Stimulated activated CD8-positive, alpha-beta memory T cell treated with anti-CD3 and anti-CD28 coated beads, Interleukin-15, amount 100 ng/mL, for 48 hours (primary cell): ENCODE measurements around the gene ICAM5.
"Not testable (repeated sequence)": the region's sequence is repeated elsewhere in the genome, so short reads cannot be mapped to it uniquely, and the experiment has no call there.

Experiments
- DNase-seq, 2 donors: peaks; one replicate each; pipeline ENCODE4 v3.0.0-alpha.2; 2020; ENCODE audit warnings: low read depth in 2 of 2

ICAM5 gene

GRCh38 chr19:10318807-10319682 lies 29.3 kb downstream of the ICAM5 start:
- DNase-seq = no peak

- no peak for DNase-seq
Measured at GRCh38 chr19:10320602-10321416, 31.1 kb downstream of the ICAM5 start.

- DNase-seq = no peak
Measured at GRCh38 chr19:10321417-10321797, 31.7 kb downstream of the ICAM5 start.

GRCh38 chr19:10321874-10322835 lies 32.4 kb downstream of the ICAM5 start:
- no peak for DNase-seq

- DNase-seq = no peak
Measured at GRCh38 chr19:10325732-10326131, 36.0 kb downstream of the ICAM5 start.

- DNase-seq = no peak
Measured at GRCh38 chr19:10327793-10328192, 38.0 kb downstream of the ICAM5 start.

GRCh38 chr19:10328558-10329429 lies 39.0 kb downstream of the ICAM5 start:
- no peak for DNase-seq

GRCh38 chr19:10329555-10329954 lies 39.8 kb downstream of the ICAM5 start:
- no peak for DNase-seq

GRCh38 chr19:10332158-10332964 lies 42.6 kb downstream of the ICAM5 start:
- no peak for DNase-seq

GRCh38 chr19:10332965-10333757 lies 43.4 kb downstream of the ICAM5 start, which contains the start of gene RAVER1:
Gene RAVER1 (minus strand): TSS chr19:10333529. CDS start chr19:10333507, 22 bp downstream.
- DNase-seq = peak; percentile 98

- DNase-seq = no peak
Measured at GRCh38 chr19:10333758-10334587, 44.2 kb downstream of the ICAM5 start.

- DNase-seq = peak in 1 of 2 donors; percentile 49
Measured at GRCh38 chr19:10334588-10335351, 45.0 kb downstream of the ICAM5 start.

- DNase-seq = no peak
Measured at GRCh38 chr19:10335352-10335985, 45.7 kb downstream of the ICAM5 start.

- DNase-seq = not testable (repeated sequence)
Measured at GRCh38 chr19:10336725-10337124, 47.0 kb downstream of the ICAM5 start.

- DNase-seq = no peak
Measured at GRCh38 chr19:10338940-10339339, 49.2 kb downstream of the ICAM5 start.

- peak; percentile 61 for DNase-seq
Measured at GRCh38 chr19:10339380-10339960, 49.7 kb downstream of the ICAM5 start, which contains the start of gene ICAM3. Gene ICAM3 (minus strand): TSS chr19:10339624. CDS start chr19:10339614, 10 bp downstream.
